Measurements from ENCODE around the gene FOXI1. TPM values are rescaled to one million over a fixed set of nuclear protein-coding genes. Genes with fewer than 3 reads are reported as not detected.

Gene FOXI1
- total and polyA plus RNA-seq, 2 donors (not counting 3 experiments of a cell fraction or from before 2014, with no cell fraction given), result not detected

- Histone ChIP-seq H3K27ac (ENCODE audit: insufficient read depth, low read depth, low read length) (no peak overlapping the region), H2AFZ (ENCODE audit: low read depth, low read length) (no peak overlapping the region), H3K9me3 (replicated peaks; ENCODE audit: control insufficient read depth, insufficient read depth, low read length) (no peaks in the 10 kb centered on the region), H3K79me2 (ENCODE audit: control insufficient read depth, insufficient read depth, low read length) (no peaks in the 10 kb centered on the region), H3K4me2 (ENCODE audit: insufficient read depth, low read length) (no peak overlapping the region), H3K9ac (replicated peaks; ENCODE audit: extremely low read depth, insufficient read depth, low read length) (no peak overlapping the region), H3K9me1 (replicated peaks; ENCODE audit: control insufficient read depth, extremely low read depth, insufficient read depth, low read length) (no peaks in the 10 kb centered on the region), H3K27me3 (ENCODE audit: control insufficient read depth in 2 of 2, insufficient read depth in 2 of 2, low read length in 2 of 2) (no peaks in the 10 kb centered on the region), H3K36me3 (ENCODE audit: control insufficient read depth in 2 of 2, extremely low read depth in 1 of 2, insufficient read depth in 2 of 2, low read length in 2 of 2) (no peaks in the 10 kb centered on the region), H3K4me3 (replicated peaks in 1 of 3; ENCODE audit: insufficient read depth in 1 of 3, low read depth in 1 of 3, low read length in 3 of 3) (no peak overlapping the region), H3K4me1 (ENCODE audit: control insufficient read depth, extremely low read depth, insufficient read depth, low read length) (peaks cover 17% of the 10 kb centered on the region), H4K20me1 (replicated peaks; ENCODE audit: control insufficient read depth, extremely low read depth, insufficient read depth, low read length) (no peaks in the 10 kb centered on the region)
- dilution Hi-C loops (cut with MboI; ENCODE audit: extremely low pct_ligation_motif_present, low sequenced_read_pairs) (no loop called here), intact Hi-C loops (cut with micrococcal nuclease) (no loop called here)
- DNase-seq (ENCODE audit: low read depth, low spot score) (no peak), FAIRE-seq (no peak)
- TF ChIP-seq MYC (IDR thresholded peaks at IDR 0.05; ENCODE audit: low read depth, low read length), result no peak
- no peak for TF ChIP-seq MAX (IDR thresholded peaks at IDR 0.05; ENCODE audit: insufficient read depth, insufficient read length)
- no peak for TF ChIP-seq FOS (IDR thresholded peaks at IDR 0.05; ENCODE audit: borderline replicate concordance, insufficient read depth, low read length)
- no peak for TF ChIP-seq EZH2 (IDR thresholded peaks at IDR 0.05; ENCODE audit: borderline replicate concordance, low read depth, low read length, severe bottlenecking)
- TF ChIP-seq POLR2A (IDR thresholded peaks at IDR 0.05; ENCODE audit: low read depth, low read length), result no peak
- TF ChIP-seq GATA2 (IDR thresholded peaks at IDR 0.05; ENCODE audit: insufficient read depth, insufficient read length, low read depth, low read length), result no peak
- no peak for TF ChIP-seq CTCF (IDR thresholded peaks at IDR 0.05; ENCODE audit: extremely low read depth in 1 of 2, insufficient read depth in 1 of 2, low read depth in 1 of 2, low read length in 2 of 2)
- TF ChIP-seq JUN (IDR thresholded peaks at IDR 0.05; ENCODE audit: borderline replicate concordance, insufficient read depth, insufficient read length, low read depth), result no peak
- TF ChIP-seq POLR2AphosphoS5 (IDR thresholded peaks at IDR 0.05; ENCODE audit: insufficient read depth, low read depth, low read length), result no peak
- ChIA-PET POLR2A (no interaction called here), CTCF (interaction anchor here (1.3 kb wide), 1 partner anchor 35 kb away, joined by 4 read pairs; no protein-coding TSS in a partner anchor)
- no TSS peak for BruUV-seq (replicated peaks)
These were observed 42.9 kb downstream of the FOXI1 start for GRCh38 chr5:170148430-170149205.
